Measurements from ENCODE around the gene AKAP3.

AKAP3 gene

GRCh38 chr12:4607056-4607455 lies 41.8 kb downstream of the AKAP3 start:
- no peak overlapping the region for H3K4me3 ChIP-seq (ENCODE audit: low read depth, low read length)
- no peak for DNase-seq (ENCODE audit: low read depth)
- no peak for TF ChIP-seq CTCF (IDR thresholded peaks at IDR 0.05; ENCODE audit: control insufficient read depth, extremely low read depth, insufficient read depth)

GRCh38 chr12:4604684-4605193 lies 44.1 kb downstream of the AKAP3 start:
- peak; percentile 96 for TF ChIP-seq CTCF (IDR thresholded peaks at IDR 0.05; ENCODE audit: control insufficient read depth, extremely low read depth, insufficient read depth)
- peak overlapping the region; percentile 95 for H3K4me3 ChIP-seq (ENCODE audit: low read depth, low read length)
- DNase-seq (ENCODE audit: low read depth), result peak; percentile 66

- H3K4me3 ChIP-seq (ENCODE audit: low read depth, low read length), result no peak overlapping the region; the same call in 1 of the 2 replicates
- DNase-seq (ENCODE audit: low read depth), result peak; percentile 63
- no peak for TF ChIP-seq CTCF (IDR thresholded peaks at IDR 0.05; ENCODE audit: control insufficient read depth, extremely low read depth, insufficient read depth)
These were observed 44.9 kb downstream of the AKAP3 start for GRCh38 chr12:4603946-4604345.

- no peak for DNase-seq (ENCODE audit: low read depth)
- TF ChIP-seq CTCF (IDR thresholded peaks at IDR 0.05; ENCODE audit: control insufficient read depth, extremely low read depth, insufficient read depth), result no peak
- H3K4me3 ChIP-seq (ENCODE audit: low read depth, low read length), result no peak overlapping the region
These were observed 45.4 kb downstream of the AKAP3 start for GRCh38 chr12:4603421-4603820.

- no peak for TF ChIP-seq CTCF (IDR thresholded peaks at IDR 0.05; ENCODE audit: control insufficient read depth, extremely low read depth, insufficient read depth)
- no peak overlapping the region for H3K4me3 ChIP-seq (ENCODE audit: low read depth, low read length)
- no peak for DNase-seq (ENCODE audit: low read depth)
These were observed 53.0 kb downstream of the AKAP3 start for GRCh38 chr12:4595881-4596280.

GRCh38 chr12:4591180-4591687 lies 57.6 kb downstream of the AKAP3 start:
- TF ChIP-seq CTCF (IDR thresholded peaks at IDR 0.05; ENCODE audit: control insufficient read depth, extremely low read depth, insufficient read depth), result no peak
- DNase-seq (ENCODE audit: low read depth), result no peak
- H3K4me3 ChIP-seq (ENCODE audit: low read depth, low read length), result no peak overlapping the region

GRCh38 chr12:4589941-4590340 lies 58.9 kb downstream of the AKAP3 start:
- no peak overlapping the region for H3K4me3 ChIP-seq (ENCODE audit: low read depth, low read length)
- no peak for DNase-seq (ENCODE audit: low read depth)
- no peak for TF ChIP-seq CTCF (IDR thresholded peaks at IDR 0.05; ENCODE audit: control insufficient read depth, extremely low read depth, insufficient read depth)
